Panc1 (cell line): Measurements from ENCODE around the gene ANKRD60. TPM values are rescaled to one million over a fixed set of nuclear protein-coding genes. Genes with fewer than 3 reads are reported as not detected.

Experiments
- ATAC-seq: fragments of 200-7000 bp; cut with Tn5 transposase; 2 replicates; pipeline ENCODE4 v1.9.1; 2020; ENCODE audit warnings: mild to moderate bottlenecking, moderate library complexity
- BruUV-seq: library from RNA; stranded (reverse); fragments of 400-500 nt; replicated peaks from 2 replicates; lab custom pipeline; 2021; lab: Mats Ljungman, UMichigan
- CTCF ChIA-PET: fragments of 300-600 bp; sonication (Branson Sonifier 250); formaldehyde crosslinking; loops from one replicate; lab custom pipeline; 2022; ENCODE audit warnings: antibody characterized with exemption; lab: Charles Lee
- POLR2A ChIA-PET: fragments of 300-600 bp; sonication (Branson Sonifier 250); formaldehyde crosslinking; loops from one replicate; lab custom pipeline; 2022; ENCODE audit warnings: antibody characterized with exemption; lab: Charles Lee
- DNase-seq: peaks from one replicate; pipeline ENCODE4 v3.0.0-alpha.2; 2010; ENCODE audit warnings: low read depth, low spot score
- H3K27ac ChIP-seq: 2 replicates; pipeline ENCODE4 v1.5.1; 2011; ENCODE audit warnings: mild to moderate bottlenecking, low read length, inconsistent platforms
- H3K27me3 ChIP-seq: fragments of 200-500 bp; sonication (Bioruptor generic); 2 replicates; pipeline ENCODE4 v1.6.0; 2014; ENCODE audit warnings: low read length, inconsistent platforms; ENCODE audit not compliant: control insufficient read depth, insufficient read depth
- H3K36me3 ChIP-seq: fragments of 200-500 bp; sonication (Bioruptor generic); 2 replicates; pipeline ENCODE4 v1.5.1; 2014; ENCODE audit warnings: inconsistent platforms, mild to moderate bottlenecking, low read length, moderate library complexity; ENCODE audit not compliant: control insufficient read depth, insufficient read depth
- H3K4me1 ChIP-seq: 2 replicates; pipeline ENCODE4 v1.5.1; 2011; ENCODE audit warnings: inconsistent platforms, mild to moderate bottlenecking, low read length, moderate library complexity; ENCODE audit not compliant: control insufficient read depth, insufficient read depth
- H3K4me3 ChIP-seq, 2 experiments: 2 replicates each; pipeline ENCODE4 v1.5.1; 2011 to 2012; ENCODE audit warnings: low read depth in 2 of 2, low read length in 2 of 2, mild to moderate bottlenecking in 2 of 2, inconsistent platforms in 1 of 2, moderate library complexity in 1 of 2
- H3K9me3 ChIP-seq: fragments of 200-500 bp; sonication (Bioruptor generic); 2 replicates; pipeline ENCODE4 v1.5.1; 2014; ENCODE audit warnings: low read depth, mild to moderate bottlenecking, inconsistent platforms, low read length, moderate library complexity; ENCODE audit not compliant: control insufficient read depth, insufficient read depth
- POLR2AphosphoS5 ChIP-seq: IDR thresholded peaks from 2 replicates; pipeline ENCODE4 v1.6.1; 2012; ENCODE audit warnings: mild to moderate bottlenecking, low read depth, low read length, moderate library complexity
- SIN3A ChIP-seq: IDR thresholded peaks from 2 replicates; pipeline ENCODE4 v1.6.1; 2012; ENCODE audit warnings: low read depth, mild to moderate bottlenecking, low read length, moderate library complexity, borderline replicate concordance; ENCODE audit not compliant: insufficient read depth
- TCF7L2 ChIP-seq: IDR thresholded peaks from 2 replicates; pipeline ENCODE4 v1.6.1; 2011; ENCODE audit warnings: mild to moderate bottlenecking, low read depth, low read length, inconsistent platforms
- in situ Hi-C: cut with HindIII; loops from 2 replicates; pipeline ENCODE4 v1.10.0; 2016; ENCODE audit warnings: low sequenced_read_pairs, low pct_unique_long_range_greater_than_20kb
- intact Hi-C: fragments of 100-400 bp; cut with micrococcal nuclease; formaldehyde crosslinking; loops from one replicate; pipeline ENCODE4 v1.10.0; 2022; ENCODE audit not compliant: unreplicated experiment
- total RNA-seq: library from RNA; stranded (reverse); gene quantifications from one replicate; pipeline ENCODE4 v1.2.1, GENCODE V29; 2021; ENCODE audit not compliant: unreplicated experiment
- TF ChIP-seq, protein P1 (sequence below), 2 experiments: IDR thresholded peaks; 2 replicates each; pipeline ENCODE4 v1.6.1; 2011 to 2012; ENCODE audit warnings: low read depth in 2 of 2, control low read depth in 1 of 2, low read length in 1 of 2, mild to moderate bottlenecking in 1 of 2, moderate library complexity in 1 of 2; ENCODE audit not compliant: insufficient read depth in 1 of 2
- TF ChIP-seq, protein P2 (sequence below): fragments of 450-650 bp; IDR thresholded peaks from 2 replicates; pipeline ENCODE4 v1.5.1; 2017; ENCODE audit warnings: mild to moderate bottlenecking

ANKRD60 gene
- total RNA-seq, 1 experiment from 2014 or later: not detected

DNA sequence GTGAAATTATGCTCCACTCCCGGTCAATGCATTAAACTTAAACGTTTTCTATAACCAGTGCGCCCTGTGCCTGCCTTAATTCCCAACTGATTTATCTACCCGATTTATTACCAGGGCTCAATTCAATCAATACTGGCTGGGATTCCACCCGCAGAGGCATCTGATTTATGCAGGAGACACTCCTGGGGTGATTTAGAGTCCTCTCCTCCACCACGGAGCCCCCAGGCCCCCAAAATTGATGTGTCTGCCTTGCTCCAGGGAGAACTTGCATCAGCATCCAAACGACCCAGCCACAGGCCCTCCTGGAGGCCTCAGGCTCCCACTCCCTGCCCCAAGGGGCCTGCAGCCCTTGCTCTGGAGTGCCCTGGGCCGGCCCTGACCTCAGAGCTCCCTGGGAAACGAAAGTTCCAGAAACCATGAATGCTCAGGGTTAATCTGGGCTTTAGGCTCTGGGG is 29.5 kb downstream of the ANKRD60 start:
- in situ Hi-C loops (loop anchor here (25.0 kb wide), 1 partner anchor 562 kb away; no protein-coding TSS in a partner anchor), intact Hi-C loops (no loop called here)
- POLR2A ChIA-PET: no interaction called here
- H3K27me3 ChIP-seq: no peaks in the 10 kb centered on the region
- H3K27ac ChIP-seq: no peak overlapping the region
- CTCF ChIA-PET: no interaction called here
- no peaks in the 10 kb centered on the region for H3K9me3 ChIP-seq
- TF ChIP-seq, protein P1, sequence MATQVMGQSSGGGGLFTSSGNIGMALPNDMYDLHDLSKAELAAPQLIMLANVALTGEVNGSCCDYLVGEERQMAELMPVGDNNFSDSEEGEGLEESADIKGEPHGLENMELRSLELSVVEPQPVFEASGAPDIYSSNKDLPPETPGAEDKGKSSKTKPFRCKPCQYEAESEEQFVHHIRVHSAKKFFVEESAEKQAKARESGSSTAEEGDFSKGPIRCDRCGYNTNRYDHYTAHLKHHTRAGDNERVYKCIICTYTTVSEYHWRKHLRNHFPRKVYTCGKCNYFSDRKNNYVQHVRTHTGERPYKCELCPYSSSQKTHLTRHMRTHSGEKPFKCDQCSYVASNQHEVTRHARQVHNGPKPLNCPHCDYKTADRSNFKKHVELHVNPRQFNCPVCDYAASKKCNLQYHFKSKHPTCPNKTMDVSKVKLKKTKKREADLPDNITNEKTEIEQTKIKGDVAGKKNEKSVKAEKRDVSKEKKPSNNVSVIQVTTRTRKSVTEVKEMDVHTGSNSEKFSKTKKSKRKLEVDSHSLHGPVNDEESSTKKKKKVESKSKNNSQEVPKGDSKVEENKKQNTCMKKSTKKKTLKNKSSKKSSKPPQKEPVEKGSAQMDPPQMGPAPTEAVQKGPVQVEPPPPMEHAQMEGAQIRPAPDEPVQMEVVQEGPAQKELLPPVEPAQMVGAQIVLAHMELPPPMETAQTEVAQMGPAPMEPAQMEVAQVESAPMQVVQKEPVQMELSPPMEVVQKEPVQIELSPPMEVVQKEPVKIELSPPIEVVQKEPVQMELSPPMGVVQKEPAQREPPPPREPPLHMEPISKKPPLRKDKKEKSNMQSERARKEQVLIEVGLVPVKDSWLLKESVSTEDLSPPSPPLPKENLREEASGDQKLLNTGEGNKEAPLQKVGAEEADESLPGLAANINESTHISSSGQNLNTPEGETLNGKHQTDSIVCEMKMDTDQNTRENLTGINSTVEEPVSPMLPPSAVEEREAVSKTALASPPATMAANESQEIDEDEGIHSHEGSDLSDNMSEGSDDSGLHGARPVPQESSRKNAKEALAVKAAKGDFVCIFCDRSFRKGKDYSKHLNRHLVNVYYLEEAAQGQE (IDR thresholded peaks at IDR 0.05; ENCODE audit: insufficient read depth in 1 of 2, low read depth in 2 of 2, low read length in 1 of 2): no peak
- TF ChIP-seq TCF7L2 (no peak), POLR2AphosphoS5 (no peak)
- TF ChIP-seq, protein P2, sequence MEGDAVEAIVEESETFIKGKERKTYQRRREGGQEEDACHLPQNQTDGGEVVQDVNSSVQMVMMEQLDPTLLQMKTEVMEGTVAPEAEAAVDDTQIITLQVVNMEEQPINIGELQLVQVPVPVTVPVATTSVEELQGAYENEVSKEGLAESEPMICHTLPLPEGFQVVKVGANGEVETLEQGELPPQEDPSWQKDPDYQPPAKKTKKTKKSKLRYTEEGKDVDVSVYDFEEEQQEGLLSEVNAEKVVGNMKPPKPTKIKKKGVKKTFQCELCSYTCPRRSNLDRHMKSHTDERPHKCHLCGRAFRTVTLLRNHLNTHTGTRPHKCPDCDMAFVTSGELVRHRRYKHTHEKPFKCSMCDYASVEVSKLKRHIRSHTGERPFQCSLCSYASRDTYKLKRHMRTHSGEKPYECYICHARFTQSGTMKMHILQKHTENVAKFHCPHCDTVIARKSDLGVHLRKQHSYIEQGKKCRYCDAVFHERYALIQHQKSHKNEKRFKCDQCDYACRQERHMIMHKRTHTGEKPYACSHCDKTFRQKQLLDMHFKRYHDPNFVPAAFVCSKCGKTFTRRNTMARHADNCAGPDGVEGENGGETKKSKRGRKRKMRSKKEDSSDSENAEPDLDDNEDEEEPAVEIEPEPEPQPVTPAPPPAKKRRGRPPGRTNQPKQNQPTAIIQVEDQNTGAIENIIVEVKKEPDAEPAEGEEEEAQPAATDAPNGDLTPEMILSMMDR: no peak
- H3K4me1 ChIP-seq: no peaks in the 10 kb centered on the region
- no peaks in the 10 kb centered on the region for H3K36me3 ChIP-seq
- ATAC-seq: no peak
- no TSS peak for BruUV-seq
- H3K4me3 ChIP-seq: no peak overlapping the region
- no peak for DNase-seq

DNA sequence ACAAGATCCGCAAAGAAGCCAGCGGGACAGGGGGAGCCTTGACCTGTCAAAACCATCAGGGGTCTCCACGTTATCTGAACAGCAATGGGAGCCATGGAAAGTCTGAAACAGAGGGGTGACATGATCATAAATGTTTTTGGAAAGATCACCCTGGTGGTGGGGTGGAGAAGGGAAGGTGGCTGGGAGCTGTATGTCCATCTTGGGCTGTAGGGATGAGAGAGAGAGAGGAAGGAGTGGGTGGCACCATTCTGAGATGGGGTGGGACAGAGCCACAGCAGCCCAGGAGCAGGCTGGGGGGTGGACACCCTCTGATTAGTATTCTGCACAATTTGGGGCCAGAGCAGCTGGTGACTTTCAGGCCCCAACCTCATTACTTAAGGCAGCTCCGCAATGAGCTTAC is 30.1 kb downstream of the ANKRD60 start:
- CTCF ChIA-PET: interaction anchor here (0.6 kb wide), 1 partner anchor 610 kb away, joined by 4 read pairs; no protein-coding TSS in a partner anchor
- intact Hi-C loops: no loop called here

More for the DNA sequence above, 30.1 kb downstream of the ANKRD60 start:
- in situ Hi-C loops: loop anchor here (25.0 kb wide), 1 partner anchor 561 kb away; no protein-coding TSS in a partner anchor
- Histone ChIP-seq H3K27ac (no peak overlapping the region), H3K4me1 (no peaks in the 10 kb centered on the region), H3K36me3 (no peaks in the 10 kb centered on the region), H3K9me3 (no peaks in the 10 kb centered on the region), H3K4me3 (no peak overlapping the region), H3K27me3 (no peaks in the 10 kb centered on the region)
- no peak; the same call in 1 of the 2 replicates for ATAC-seq
- POLR2A ChIA-PET: no interaction called here
- TF ChIP-seq POLR2AphosphoS5: no peak
- no peak for TF ChIP-seq TCF7L2
- TF ChIP-seq, protein P1 (IDR thresholded peaks at IDR 0.05; ENCODE audit: insufficient read depth in 1 of 2, low read depth in 2 of 2, low read length in 1 of 2): no peak
- TF ChIP-seq, protein P2: no peak
- TF ChIP-seq SIN3A: no peak
- BruUV-seq: no TSS peak
- no peak for DNase-seq
